ENCODE data around the gene RPL10A.
"Not testable (repeated sequence)": the region's sequence is repeated elsewhere in the genome, so short reads cannot be mapped to it uniquely, and the experiment has no call there.

Gene RPL10A

GRCh38 chr6:35515939-35516338, 47.7 kb downstream of the RPL10A start:
- DNase-seq = not testable (repeated sequence)

GRCh38 chr6:35516712-35517111, 48.5 kb downstream of the RPL10A start:
- no peak for DNase-seq

GRCh38 chr6:35517978-35518377, 49.8 kb downstream of the RPL10A start:
- not testable (repeated sequence) for DNase-seq

GRCh38 chr6:35518566-35519312, 50.5 kb downstream of the RPL10A start:
- no peak for DNase-seq

- no peak for DNase-seq
Measured at GRCh38 chr6:35519313-35520015, 51.3 kb downstream of the RPL10A start.

Measured in activated CD4-positive, alpha-beta T cell treated with anti-CD3 and anti-CD28 coated beads, Interleukin-2, amount 50 U/mL, for 4 hours (primary cell).